ENCODE measurements around the gene BPIFB1.

BPIFB1 gene

DNA sequence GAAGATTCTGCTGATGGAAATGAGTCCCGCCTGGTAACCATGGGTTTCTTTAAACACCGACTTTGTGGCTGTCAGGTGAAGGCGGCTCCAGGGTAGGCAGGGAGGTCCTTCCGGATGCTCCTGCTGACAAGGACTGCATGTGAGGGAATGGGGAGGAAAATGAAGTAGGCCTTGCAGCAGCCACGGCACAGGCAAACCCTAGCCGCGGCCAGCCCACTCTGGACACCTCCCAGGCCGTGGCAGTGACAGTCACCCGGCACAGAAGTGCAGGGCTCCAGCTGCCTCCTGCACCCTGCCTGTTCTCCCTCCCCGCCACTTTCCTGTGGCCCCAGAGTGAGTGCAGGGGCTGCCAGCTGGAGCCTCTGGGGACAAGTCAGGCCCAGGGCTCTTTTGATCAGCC is 21.0 kb downstream of the BPIFB1 start:
- Histone ChIP-seq H3K4me3 (ENCODE audit: low read depth, low read length) (no peak overlapping the region), H3K9me3 (ENCODE audit: control insufficient read depth, low read length) (no peaks in the 10 kb centered on the region), H3K27me3 (ENCODE audit: control insufficient read depth, insufficient read depth, low read length) (no peaks in the 10 kb centered on the region), H3K4me2 (ENCODE audit: low read length) (no peak overlapping the region), H3K4me1 (no peaks in the 10 kb centered on the region), H2AFZ (no peak overlapping the region), H3K27ac (no peak overlapping the region), H3K79me2 (no peaks in the 10 kb centered on the region), H3K9ac (no peak overlapping the region), H3K36me3 (ENCODE audit: control insufficient read depth, insufficient read depth, low read length) (no peaks in the 10 kb centered on the region)
- TF ChIP-seq, protein P1, sequence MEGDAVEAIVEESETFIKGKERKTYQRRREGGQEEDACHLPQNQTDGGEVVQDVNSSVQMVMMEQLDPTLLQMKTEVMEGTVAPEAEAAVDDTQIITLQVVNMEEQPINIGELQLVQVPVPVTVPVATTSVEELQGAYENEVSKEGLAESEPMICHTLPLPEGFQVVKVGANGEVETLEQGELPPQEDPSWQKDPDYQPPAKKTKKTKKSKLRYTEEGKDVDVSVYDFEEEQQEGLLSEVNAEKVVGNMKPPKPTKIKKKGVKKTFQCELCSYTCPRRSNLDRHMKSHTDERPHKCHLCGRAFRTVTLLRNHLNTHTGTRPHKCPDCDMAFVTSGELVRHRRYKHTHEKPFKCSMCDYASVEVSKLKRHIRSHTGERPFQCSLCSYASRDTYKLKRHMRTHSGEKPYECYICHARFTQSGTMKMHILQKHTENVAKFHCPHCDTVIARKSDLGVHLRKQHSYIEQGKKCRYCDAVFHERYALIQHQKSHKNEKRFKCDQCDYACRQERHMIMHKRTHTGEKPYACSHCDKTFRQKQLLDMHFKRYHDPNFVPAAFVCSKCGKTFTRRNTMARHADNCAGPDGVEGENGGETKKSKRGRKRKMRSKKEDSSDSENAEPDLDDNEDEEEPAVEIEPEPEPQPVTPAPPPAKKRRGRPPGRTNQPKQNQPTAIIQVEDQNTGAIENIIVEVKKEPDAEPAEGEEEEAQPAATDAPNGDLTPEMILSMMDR (IDR thresholded peaks at IDR 0.05): no peak

DNA sequence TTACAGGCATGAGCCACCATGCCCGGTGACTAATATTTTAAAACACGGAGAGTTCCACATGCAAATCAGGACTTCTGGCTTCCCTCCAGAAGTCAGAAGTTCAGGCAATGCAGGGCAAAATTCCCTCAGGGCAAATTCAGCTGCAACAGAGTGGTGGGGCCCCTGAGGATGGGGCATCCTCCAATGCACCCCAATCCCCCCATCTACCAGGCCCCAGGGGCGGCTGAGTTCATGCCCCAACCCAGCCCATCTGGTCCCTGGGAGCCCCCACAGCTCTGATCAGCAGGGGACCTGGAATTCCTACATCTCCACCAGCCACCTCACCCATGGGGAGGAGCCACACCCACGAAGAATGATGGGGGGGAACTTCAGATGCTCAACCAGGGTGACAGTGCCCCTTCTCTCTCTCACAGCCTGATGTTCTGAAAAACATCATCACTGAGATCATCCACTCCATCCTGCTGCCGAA is 22.6 kb downstream of the BPIFB1 start:
- H3K4me3 ChIP-seq (ENCODE audit: low read depth, low read length): no peak overlapping the region
- H3K79me2 ChIP-seq: no peaks in the 10 kb centered on the region
- no peaks in the 10 kb centered on the region for H3K36me3 ChIP-seq (ENCODE audit: control insufficient read depth, insufficient read depth, low read length)
- no peak overlapping the region for H3K4me2 ChIP-seq (ENCODE audit: low read length)
- TF ChIP-seq, protein P1 (IDR thresholded peaks at IDR 0.05): no peak
- H3K27ac ChIP-seq: no peak overlapping the region
- no peaks in the 10 kb centered on the region for H3K4me1 ChIP-seq
- no peaks in the 10 kb centered on the region for H3K9me3 ChIP-seq (ENCODE audit: control insufficient read depth, low read length)
- H3K27me3 ChIP-seq (ENCODE audit: control insufficient read depth, insufficient read depth, low read length): no peaks in the 10 kb centered on the region
- H3K9ac ChIP-seq: no peak overlapping the region
- no peak overlapping the region for H2AFZ ChIP-seq

DNA sequence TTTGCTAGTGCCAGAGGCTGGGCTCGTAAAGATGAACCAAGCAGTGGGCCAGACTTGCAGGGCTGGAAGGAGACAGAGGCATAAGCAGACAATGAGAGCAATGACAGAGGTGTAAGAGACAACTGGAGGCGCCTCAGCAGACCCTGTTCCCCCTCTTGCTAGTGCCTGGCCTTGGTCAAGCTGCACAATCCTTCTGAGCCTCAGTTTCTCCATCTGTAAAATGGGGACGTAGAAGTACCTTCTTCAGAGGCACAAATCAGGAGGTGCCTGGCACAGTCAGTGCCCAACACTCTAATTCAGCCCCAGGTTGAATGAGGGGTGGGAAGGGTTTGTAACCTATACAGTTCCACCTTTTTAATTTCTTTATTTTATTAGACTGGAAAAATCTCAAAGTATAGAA is 23.2 kb downstream of the BPIFB1 start:
- Histone ChIP-seq H3K27me3 (ENCODE audit: control insufficient read depth, insufficient read depth, low read length) (no peaks in the 10 kb centered on the region), H3K4me1 (no peaks in the 10 kb centered on the region), H2AFZ (no peak overlapping the region), H3K36me3 (ENCODE audit: control insufficient read depth, insufficient read depth, low read length) (no peaks in the 10 kb centered on the region), H3K27ac (no peak overlapping the region), H3K9me3 (ENCODE audit: control insufficient read depth, low read length) (no peaks in the 10 kb centered on the region), H3K79me2 (no peaks in the 10 kb centered on the region), H3K4me3 (ENCODE audit: low read depth, low read length) (no peak overlapping the region), H3K4me2 (ENCODE audit: low read length) (no peak overlapping the region), H3K9ac (no peak overlapping the region)
- TF ChIP-seq, protein P1 (IDR thresholded peaks at IDR 0.05): no peak

DNA sequence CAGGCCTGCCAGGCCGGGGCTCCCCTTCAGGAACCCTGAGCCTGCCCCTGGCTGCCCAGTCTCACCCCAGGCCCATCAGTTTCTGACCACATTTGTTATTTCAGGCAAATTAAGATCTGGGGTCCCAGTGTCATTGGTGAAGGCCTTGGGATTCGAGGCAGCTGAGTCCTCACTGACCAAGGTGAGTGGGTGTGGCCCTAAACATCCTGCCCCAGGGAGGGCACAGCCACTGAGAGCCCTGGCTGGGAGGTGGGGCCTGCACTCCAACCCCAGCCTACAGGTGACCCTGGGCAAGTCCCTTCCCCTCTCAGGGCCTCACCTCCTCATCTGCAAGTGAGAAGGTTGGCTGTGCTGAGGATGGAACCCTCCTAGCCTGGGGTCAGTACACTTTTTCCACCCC is 23.8 kb downstream of the BPIFB1 start:
- TF ChIP-seq, protein P1 (IDR thresholded peaks at IDR 0.05): no peak
- Histone ChIP-seq H3K27me3 (ENCODE audit: control insufficient read depth, insufficient read depth, low read length) (no peaks in the 10 kb centered on the region), H3K79me2 (no peaks in the 10 kb centered on the region), H3K36me3 (ENCODE audit: control insufficient read depth, insufficient read depth, low read length) (no peaks in the 10 kb centered on the region), H3K4me3 (ENCODE audit: low read depth, low read length) (no peak overlapping the region), H3K27ac (no peak overlapping the region), H3K9me3 (ENCODE audit: control insufficient read depth, low read length) (no peaks in the 10 kb centered on the region), H3K4me1 (no peaks in the 10 kb centered on the region), H2AFZ (no peak overlapping the region), H3K4me2 (ENCODE audit: low read length) (no peak overlapping the region), H3K9ac (no peak overlapping the region)

DNA sequence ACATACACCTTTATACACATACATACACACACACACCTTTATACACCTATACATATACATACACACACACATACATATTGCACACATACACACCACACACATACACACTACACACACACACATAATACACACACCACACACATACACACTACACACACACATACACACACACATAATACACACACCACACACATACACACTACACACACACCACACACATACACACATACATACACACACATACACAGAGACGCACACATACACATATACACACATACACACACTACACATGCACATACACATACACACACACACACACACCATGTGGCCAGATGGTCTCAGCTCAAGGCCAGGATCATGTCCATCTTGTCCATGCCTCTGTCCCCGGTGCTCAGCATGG is 25.7 kb downstream of the BPIFB1 start:
- TF ChIP-seq, protein P1 (IDR thresholded peaks at IDR 0.05): no peak
- no peak overlapping the region for H3K9ac ChIP-seq

More for the DNA sequence above, 25.7 kb downstream of the BPIFB1 start:
- H3K4me3 ChIP-seq (ENCODE audit: low read depth, low read length): no peak overlapping the region
- no peaks in the 10 kb centered on the region for H3K9me3 ChIP-seq (ENCODE audit: control insufficient read depth, low read length)
- no peaks in the 10 kb centered on the region for H3K4me1 ChIP-seq
- H3K27ac ChIP-seq: no peak overlapping the region
- no peak overlapping the region for H3K4me2 ChIP-seq (ENCODE audit: low read length)
- H3K27me3 ChIP-seq (ENCODE audit: control insufficient read depth, insufficient read depth, low read length): no peaks in the 10 kb centered on the region
- no peaks in the 10 kb centered on the region for H3K79me2 ChIP-seq
- H2AFZ ChIP-seq: no peak overlapping the region
- H3K36me3 ChIP-seq (ENCODE audit: control insufficient read depth, insufficient read depth, low read length): no peaks in the 10 kb centered on the region
